ENCODE data around the gene BCAT1. TPM values are rescaled to one million over a fixed set of nuclear protein-coding genes. Genes with fewer than 3 reads are reported as not detected.
A peak's percentile ranks its signal among the peaks of the same experiment; 100 is the strongest.

The BCAT1 gene
- total and polyA plus RNA-seq, 12 donors: 0.95 to 17.0 (median 2.7) TPM

GRCh38 chr12:24898185-24898584, 50.7 kb downstream of the BCAT1 start:
- Histone ChIP-seq H3K4me3 (no peak overlapping the region), H3K27ac (no peak overlapping the region), H3K27me3 (peaks cover 8 to 20% (median 17%) of the 10 kb centered on the region in 7 donors), H3K9me3 (no peaks in the 10 kb centered on the region), H3K4me1 (peaks cover 0 to 53% (median 7%) of the 10 kb centered on the region in 9 donors), H3K36me3 (peaks cover 0 to 7% (median 0%) of the 10 kb centered on the region in 9 donors)
- no peak for ATAC-seq
- WGBS, 2 donors: 56 to 78% methylated on average over 1 of the region's 1 CpG
- no peak for TF ChIP-seq CTCF (IDR thresholded peaks at IDR 0.05)
- intact Hi-C loops (cut with DNase I): no loop called here
- DNase-seq: no peak

- no peak for TF ChIP-seq CTCF (IDR thresholded peaks at IDR 0.05)
- H3K4me3 ChIP-seq: no peak overlapping the region
- H3K9me3 ChIP-seq: no peaks in the 10 kb centered on the region
- H3K27me3 ChIP-seq: peaks cover 0 to 3% (median 0%) of the 10 kb centered on the region in 7 donors
- H3K27ac ChIP-seq: no peak overlapping the region
- intact Hi-C loops (cut with DNase I): no loop called here
- H3K36me3 ChIP-seq: peaks cover 0 to 11% (median 0%) of the 10 kb centered on the region in 9 donors
- ATAC-seq (peak in 2 of 8 donors; percentile 32 to 33), DNase-seq (no peak)
- 73% methylated on average over 6 of the region's 6 CpGs for WGBS, 2 donors
- peaks cover 0 to 33% (median 0%) of the 10 kb centered on the region in 9 donors for H3K4me1 ChIP-seq
Observed at GRCh38 chr12:24896171-24896570, 52.7 kb downstream of the BCAT1 start.

- WGBS, 2 donors: 56 to 63% methylated on average over 1 of the region's 1 CpG
- Histone ChIP-seq H3K4me1 (peaks cover 0 to 29% (median 0%) of the 10 kb centered on the region in 9 donors), H3K27ac (no peak overlapping the region), H3K4me3 (no peak overlapping the region), H3K9me3 (no peaks in the 10 kb centered on the region), H3K27me3 (peaks cover 0 to 3% (median 0%) of the 10 kb centered on the region in 7 donors), H3K36me3 (peaks cover 0 to 11% (median 0%) of the 10 kb centered on the region in 9 donors)
- TF ChIP-seq CTCF (IDR thresholded peaks at IDR 0.05): no peak
- ATAC-seq (no peak), DNase-seq (no peak)
- intact Hi-C loops (cut with DNase I): no loop called here
Observed at GRCh38 chr12:24895612-24896011, 53.3 kb downstream of the BCAT1 start.

- intact Hi-C loops (cut with DNase I): no loop called here
- no peak overlapping the region for H3K27ac ChIP-seq
- no peak for ATAC-seq
- H3K4me1 ChIP-seq: peaks cover 0 to 21% (median 0%) of the 10 kb centered on the region in 9 donors
- H3K27me3 ChIP-seq: peaks cover 0 to 3% (median 0%) of the 10 kb centered on the region in 7 donors
- peaks cover 0 to 11% (median 0%) of the 10 kb centered on the region in 9 donors for H3K36me3 ChIP-seq
- DNase-seq: no peak
- H3K4me3 ChIP-seq: no peak overlapping the region
- no peaks in the 10 kb centered on the region for H3K9me3 ChIP-seq
- no peak for TF ChIP-seq CTCF (IDR thresholded peaks at IDR 0.05)
- 59 to 72% methylated on average over 3 of the region's 3 CpGs for WGBS, 2 donors
Observed at GRCh38 chr12:24894879-24895278, 54.0 kb downstream of the BCAT1 start.

Data from heart right ventricle (tissue), 16 donors.